ENCODE results near the gene GNAS.

Gene GNAS

GRCh38 chr20:58882704-58883089 lies 30.2 kb downstream of the GNAS start:
- no peak for DNase-seq (ENCODE audit: low read depth)

- no peak for DNase-seq (ENCODE audit: low read depth)
These were observed 30.8 kb downstream of the GNAS start for GRCh38 chr20:58883241-58883691.

- no peak for DNase-seq (ENCODE audit: low read depth)
These were observed 32.5 kb downstream of the GNAS start for GRCh38 chr20:58884966-58885365.

- no peak for DNase-seq (ENCODE audit: low read depth)
These were observed 34.0 kb downstream of the GNAS start for GRCh38 chr20:58886546-58886945.

GRCh38 chr20:58888103-58888502 lies 35.6 kb downstream of the GNAS start:
- DNase-seq (ENCODE audit: low read depth): no peak

GRCh38 chr20:58888521-58889333 lies 36.2 kb downstream of the GNAS start:
- peak; percentile 84 for DNase-seq (ENCODE audit: low read depth)

- no peak for DNase-seq (ENCODE audit: low read depth)
These were observed 36.8 kb downstream of the GNAS start for GRCh38 chr20:58889334-58889760.

- peak; percentile 23 for DNase-seq (ENCODE audit: low read depth)
These were observed 37.4 kb downstream of the GNAS start for GRCh38 chr20:58889798-58890517.

- DNase-seq (ENCODE audit: low read depth): peak; percentile 85
These were observed 38.1 kb downstream of the GNAS start for GRCh38 chr20:58890518-58891085.

GRCh38 chr20:58891086-58891717 lies 38.7 kb downstream of the GNAS start:
- peak; percentile 76 for DNase-seq (ENCODE audit: low read depth)

GRCh38 chr20:58891718-58892140 lies 39.2 kb downstream of the GNAS start:
- peak; percentile 67 for DNase-seq (ENCODE audit: low read depth)

- peak; percentile 78 for DNase-seq (ENCODE audit: low read depth)
These were observed 39.8 kb downstream of the GNAS start for GRCh38 chr20:58892141-58892931.

GRCh38 chr20:58892932-58893224 lies 40.4 kb downstream of the GNAS start:
- no peak for DNase-seq (ENCODE audit: low read depth)

- DNase-seq (ENCODE audit: low read depth): peak; percentile 17
These were observed 41.0 kb downstream of the GNAS start for GRCh38 chr20:58893355-58894120.

GRCh38 chr20:58894652-58895447 lies 42.3 kb downstream of the GNAS start:
- no peak for DNase-seq (ENCODE audit: low read depth)

GRCh38 chr20:58895448-58896180 lies 43.1 kb downstream of the GNAS start:
- no peak for DNase-seq (ENCODE audit: low read depth)

GRCh38 chr20:58896820-58897219 lies 44.3 kb downstream of the GNAS start:
- no peak for DNase-seq (ENCODE audit: low read depth)

GRCh38 chr20:58897488-58897887 lies 45.0 kb downstream of the GNAS start:
- no peak for DNase-seq (ENCODE audit: low read depth)

- no peak for DNase-seq (ENCODE audit: low read depth)
These were observed 46.3 kb downstream of the GNAS start for GRCh38 chr20:58898629-58899408.

Data from ELR (cell line).